NCI-H1436 treated with DMSO at 0.1 percent for 48 hours (cell line): ENCODE results near the gene NTRK2.
"Not testable (repeated sequence)": the region's sequence is repeated elsewhere in the genome, so short reads cannot be mapped to it uniquely, and the experiment has no call there.

ENCODE experiments used
- DNase-seq: peaks from one replicate; lab custom pipeline; 2025; lab: John Stamatoyannopoulos, UW

The NTRK2 gene

DNA sequence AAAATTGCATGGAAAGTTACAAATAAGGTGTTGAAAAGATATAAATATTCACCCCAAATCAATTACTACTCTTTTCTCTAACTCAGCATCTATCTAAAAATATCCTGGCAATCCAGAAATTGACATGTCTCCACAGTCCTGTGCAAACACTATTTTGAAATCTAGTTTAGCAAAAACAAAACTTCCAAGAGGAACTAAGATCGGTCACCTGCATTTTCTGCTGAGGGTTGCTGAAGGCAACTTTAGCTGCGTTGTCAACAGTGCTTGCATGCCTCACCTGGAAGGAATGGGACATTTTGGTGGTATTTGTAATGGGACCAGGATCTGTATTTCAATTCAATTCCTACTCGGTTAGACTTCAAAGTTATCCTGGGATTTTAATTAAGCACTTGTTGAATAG, 398.3 kb downstream of the NTRK2 start:
- no peak for DNase-seq

DNA sequence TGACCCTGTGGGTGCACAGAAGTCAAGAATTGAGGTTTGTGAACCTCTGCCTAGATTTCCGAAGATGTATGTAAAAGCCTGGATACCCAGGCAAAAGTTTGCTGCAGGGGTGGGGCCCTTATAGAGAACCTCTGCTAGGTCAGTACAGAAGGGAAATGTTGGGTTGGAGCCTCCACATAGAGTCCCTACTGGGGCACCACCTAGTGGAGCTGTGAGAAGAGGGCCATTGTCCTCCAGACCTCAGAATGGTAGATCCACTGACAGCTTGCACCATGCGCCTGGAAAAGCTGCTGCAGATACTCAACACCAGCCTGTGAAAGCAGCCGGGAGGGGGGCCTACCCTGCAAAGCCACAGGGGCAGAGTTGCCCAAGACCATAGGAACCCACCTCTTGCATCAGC, 399.9 kb downstream of the NTRK2 start:
- not testable (repeated sequence) for DNase-seq
